GM12878 (cell line): ENCODE results near the gene MLKL. TPM values are rescaled to one million over a fixed set of nuclear protein-coding genes. Genes with fewer than 3 reads are reported as not detected.

Experiments
- ATAC-seq: fragments of 200-7000 bp; cut with Tn5 transposase; 3 replicates; pipeline ENCODE4 v1.9.1; 2020; ENCODE audit warnings: mild to moderate bottlenecking, moderate library complexity
- BruUV-seq: library from RNA; stranded (reverse); fragments of 400-500 nt; replicated peaks from 2 replicates; lab custom pipeline; 2021; lab: Mats Ljungman, UMichigan
- CTCF ChIA-PET: fragments of 300-600 bp; sonication (Branson Sonifier 250); formaldehyde crosslinking; extraction: SDS; loops from one replicate; lab custom pipeline; 2021; ENCODE audit warnings: inconsistent platforms; lab: Yijun Ruan, JAX
- POLR2A ChIA-PET: fragments of 350-600 bp; formaldehyde crosslinking; extraction: SDS; loops from one replicate; lab custom pipeline; 2021; ENCODE audit warnings: inconsistent platforms; lab: Charles Lee
- RAD21 ChIA-PET: fragments of 300-600 bp; sonication (Branson Sonifier 250); formaldehyde crosslinking; loops from one replicate; lab custom pipeline; 2023; ENCODE audit warnings: antibody characterized with exemption; ENCODE audit not compliant: unreplicated experiment; lab: Charles Lee
- SMC1A ChIA-PET: fragments of 300-600 bp; sonication (Branson Sonifier 250); formaldehyde crosslinking; loops from one replicate; lab custom pipeline; 2023; ENCODE audit not compliant: unreplicated experiment, uncharacterized antibody; lab: Charles Lee
- DNase-seq: peaks from one replicate; pipeline ENCODE4 v3.0.0-alpha.2; 2011; ENCODE audit warnings: low read depth, low spot score
- FAIRE-seq: peaks from 3 replicates; lab custom pipeline; 2011; peaks lifted over from hg19 to GRCh38; lab: Jason Lieb, UNC
- H2AFZ ChIP-seq: 2 replicates; pipeline ENCODE4 v1.6.0; 2011; ENCODE audit warnings: low read depth, low read length, control low read depth; ENCODE audit not compliant: control insufficient read depth
- H3K27ac ChIP-seq: 2 replicates; pipeline ENCODE4 v1.5.1; 2011; ENCODE audit warnings: control low read depth; ENCODE audit not compliant: control insufficient read depth, insufficient read depth
- H3K27me3 ChIP-seq, 2 experiments: replicated peaks in 1 of 2; 2 replicates each; pipeline versions ENCODE4 v1.6.0 to v1.6.1; 2011; ENCODE audit warnings: low read length in 1 of 2; ENCODE audit not compliant: control insufficient read depth in 2 of 2, insufficient read depth in 2 of 2
- H3K36me3 ChIP-seq, 2 experiments: 2 replicates each; pipeline ENCODE4 v1.5.1; 2011; ENCODE audit warnings: low read length in 1 of 2; ENCODE audit not compliant: control insufficient read depth in 2 of 2, insufficient read depth in 2 of 2
- H3K4me1 ChIP-seq: 2 replicates; pipeline ENCODE4 v1.6.1; 2011; ENCODE audit warnings: mild to moderate bottlenecking, low read length, moderate library complexity, mixed read lengths; ENCODE audit not compliant: control insufficient read depth, insufficient read depth
- H3K4me2 ChIP-seq: 2 replicates; pipeline ENCODE4 v1.6.0; 2011; ENCODE audit warnings: control low read depth; ENCODE audit not compliant: control insufficient read depth, insufficient read depth
- H3K4me3 ChIP-seq: fragments of 200-600 bp; sonication (generic); 2 replicates; pipeline ENCODE4 v1.5.1; 2016
- H3K79me2 ChIP-seq: 2 replicates; pipeline ENCODE4 v1.6.0; 2011; ENCODE audit warnings: low read length; ENCODE audit not compliant: control insufficient read depth, insufficient read depth
- H3K9ac ChIP-seq: 2 replicates; pipeline ENCODE4 v1.8.0; 2011; ENCODE audit warnings: low read length, control low read depth, mixed read lengths; ENCODE audit not compliant: control insufficient read depth, insufficient read depth
- H3K9me3 ChIP-seq: replicated peaks from 3 replicates; pipeline ENCODE4 v1.5.1; 2011; ENCODE audit warnings: mild to moderate bottlenecking, low read length; ENCODE audit not compliant: control insufficient read depth, insufficient read depth
- H4K20me1 ChIP-seq: 2 replicates; pipeline ENCODE4 v1.6.0; 2011; ENCODE audit not compliant: control insufficient read depth, insufficient read depth
- CHD1 ChIP-seq: IDR thresholded peaks from 2 replicates; pipeline ENCODE4 v1.6.1; 2012; ENCODE audit warnings: low read depth, low read length, improper control_type of control experiment
- CHD2 ChIP-seq: IDR thresholded peaks from 2 replicates; pipeline ENCODE4 v1.6.1; 2011; ENCODE audit warnings: low read depth, low read length, improper control_type of control experiment, borderline replicate concordance
- CTCF ChIP-seq, 3 experiments: IDR thresholded peaks in 2 of 3; conservative IDR thresholded peaks in 1 of 3; 2 replicates each; pipeline ENCODE4 v1.5.1; 2011; ENCODE audit warnings: low read depth in 3 of 3, low read length in 3 of 3, mild to moderate bottlenecking in 3 of 3, control low read depth in 2 of 3, moderate library complexity in 2 of 3, inconsistent platforms in 1 of 3, mixed read lengths in 1 of 3; ENCODE audit not compliant: control insufficient read depth in 2 of 3, insufficient read depth in 1 of 3; ENCODE audit errors: extremely low read depth in 1 of 3
- GABPA ChIP-seq: IDR thresholded peaks from 2 replicates; pipeline ENCODE4 v1.6.1; 2014; ENCODE audit warnings: antibody characterized with exemption, low read depth, mild to moderate bottlenecking, inconsistent platforms
- HDAC2 ChIP-seq: fragments of 200-600 bp; sonication (generic); IDR thresholded peaks from 2 replicates; pipeline ENCODE4 v1.6.1; 2017
- MTA2 ChIP-seq: fragments of 450-650 bp; IDR thresholded peaks from 2 replicates; pipeline ENCODE4 v1.6.1; 2016; ENCODE audit warnings: low read depth, mild to moderate bottlenecking, moderate library complexity
- MYC ChIP-seq: IDR thresholded peaks from 2 replicates; pipeline ENCODE4 v1.6.1; 2011; ENCODE audit warnings: mild to moderate bottlenecking, low read length, moderate library complexity, inconsistent platforms; ENCODE audit not compliant: insufficient read depth, insufficient replicate concordance, insufficient read length, severe bottlenecking
- NFXL1 ChIP-seq: fragments of 450-650 bp; IDR thresholded peaks from 2 replicates; pipeline ENCODE4 v1.6.1; 2017; ENCODE audit warnings: antibody characterized with exemption, mild to moderate bottlenecking, borderline replicate concordance
- POLR2A ChIP-seq: IDR thresholded peaks from 2 replicates; pipeline ENCODE4 v1.6.1; 2011; ENCODE audit warnings: low read depth, mild to moderate bottlenecking, low read length
- POLR2AphosphoS5 ChIP-seq: IDR thresholded peaks from 2 replicates; pipeline ENCODE4 v1.6.1; 2011; ENCODE audit warnings: mild to moderate bottlenecking, low read length, inconsistent platforms
- TCF7 ChIP-seq: IDR thresholded peaks from 2 replicates; pipeline ENCODE4 v1.6.1; 2014; ENCODE audit warnings: antibody characterized with exemption, borderline replicate concordance
- ZNF274 ChIP-seq: IDR thresholded peaks from one replicate; pipeline ENCODE4 v1.8.0; 2011; ENCODE audit not compliant: insufficient read length, insufficient read depth
- WGBS: methylation state at CpG from one replicate; pipeline ENCODE4 v1.1.6; 2016; ENCODE audit warnings: low lambda C conversion rate; ENCODE audit not compliant: insufficient replicate concordance, insufficient coverage; ENCODE audit errors: missing lambda C conversion rate; 5-methylcytosine and 5-hydroxymethylcytosine counted together
- in situ Hi-C: fragments of 300-500 bp; cut with MboI; formaldehyde crosslinking; loops from 9 replicates; pipeline ENCODE4 v1.14.3; 2018; ENCODE audit warnings: mixed read lengths
- intact Hi-C: fragments of 100-400 bp; cut with micrococcal nuclease; formaldehyde crosslinking; loops from one replicate; pipeline ENCODE4 v1.14.2; 2022; ENCODE audit not compliant: unreplicated experiment
- polyA plus RNA-seq, 11 experiments: library from polyadenylated mRNA; depleted of rRNA in 4 of 11; unstranded in 6 of 11; stranded (reverse) in 5 of 11; fragments of >200 nt; fragmentation: Nextera tagmentation in 4 of 11; fragmentation: Illumina TruSeq in 1 of 11; extraction: Ambion mirVana in 4 of 11; extraction: Trizol in 1 of 11; gene quantifications; 1 replicate in 1 of 11; 2 replicates in 10 of 11; pipeline versions ENCODE4 v1.2.1 to v1.2.3, GENCODE V29; 2011 to 2016; ENCODE audit warnings: inconsistent platforms in 2 of 11, missing spikeins in 2 of 11, low read depth in 1 of 11
- total RNA-seq, 4 experiments: library from RNA; depleted of rRNA in 3 of 4; stranded (reverse); fragments of >200 nt in 3 of 4; fragmentation: Illumina TruSeq in 1 of 4; extraction: Trizol in 1 of 4; gene quantifications; 2 replicates each; pipeline versions ENCODE4 v1.2.1 to v1.2.3, GENCODE V29; 2013 to 2021

The MLKL gene
- total and polyA plus RNA-seq, 10 of the 15 experiments (the other 5 are each of a cell fraction or from before 2014, with no cell fraction given), result 3.8 to 14.5 (median 11.2) TPM

GRCh38 chr16:74680681-74681080 is 20.0 kb downstream of the MLKL start:
- no peaks in the 10 kb centered on the region for H4K20me1 ChIP-seq
- ATAC-seq (no peak), DNase-seq (no peak)
- POLR2A ChIA-PET, result interaction anchor here (0.5 kb wide), 1 partner anchor 186 kb away, joined by 3 read pairs; no protein-coding TSS in a partner anchor
- no peak overlapping the region for H3K4me3 ChIP-seq
- no peaks in the 10 kb centered on the region for H3K4me1 ChIP-seq
- no peak overlapping the region for H3K27ac ChIP-seq
- in situ Hi-C loops, result no loop called here
- H3K27me3 ChIP-seq, result no peaks in the 10 kb centered on the region
- WGBS, result 98% methylated on average over 6 of the region's 6 CpGs
- SMC1A ChIA-PET, result interaction anchor here (1.1 kb wide), 1 partner anchor 13 kb away, joined by 3 read pairs; no protein-coding TSS in a partner anchor
- no TSS peak for BruUV-seq
- H2AFZ ChIP-seq, result no peak overlapping the region
- RAD21 ChIA-PET, result interaction anchor here (1.5 kb wide), 1 partner anchor 14 kb away, joined by 4 read pairs; the partner anchor contains the start of gene RFWD3
- peaks cover 0 to 12% of the 10 kb centered on the region in 2 experiments; a peak in 1 of 4 replicates for H3K36me3 ChIP-seq
- intact Hi-C loops, result no loop called here
- no peak overlapping the region for H3K4me2 ChIP-seq
- H3K9me3 ChIP-seq, result no peaks in the 10 kb centered on the region
- no peak overlapping the region for H3K9ac ChIP-seq
- TF ChIP-seq CTCF (IDR thresholded peaks at IDR 0.05 in 2 of 3, conservative IDR thresholded peaks at IDR 0.05 in 1 of 3; ENCODE audit: control insufficient read depth in 2 of 3, extremely low read depth in 1 of 3, insufficient read depth in 1 of 3, low read depth in 3 of 3, low read length in 3 of 3) (no peak), ZNF274 (no peak), CHD2 (no peak), POLR2A (no peak), TCF7 (no peak), MTA2 (no peak), HDAC2 (no peak), MYC (no peak), CHD1 (no peak), GABPA (no peak), NFXL1 (no peak), POLR2AphosphoS5 (no peak)
- TF ChIP-seq, all 136 proteins: peak for 0
- FAIRE-seq, result no peak
- CTCF ChIA-PET, result interaction anchor here (1.2 to 1.9 kb wide), 3 partner anchors 13 to 182 kb away, joined by 3 to 7 read pairs (median 4); no protein-coding TSS in a partner anchor
- no peaks in the 10 kb centered on the region for H3K79me2 ChIP-seq
